HepG2 (cell line): Measurements from ENCODE around the gene DAB2. TPM values are rescaled to one million over a fixed set of nuclear protein-coding genes. Genes with fewer than 3 reads are reported as not detected.

Experiments
- ATAC-seq: fragments of 200-7000 bp; cut with Tn5 transposase; 3 replicates; pipeline ENCODE4 v1.9.1; 2020; ENCODE audit warnings: mild to moderate bottlenecking, moderate library complexity
- BruUV-seq: library from RNA; stranded (reverse); fragments of 400-500 nt; replicated peaks from 2 replicates; lab custom pipeline; 2021; lab: Mats Ljungman, UMichigan
- CTCF ChIA-PET: fragments of 300-600 bp; formaldehyde crosslinking; extraction: SDS; loops from one replicate; lab custom pipeline; 2021; ENCODE audit warnings: low total read pairs, inconsistent platforms, low intra/inter-chr PET ratio; lab: Yijun Ruan, JAX
- POLR2A ChIA-PET: fragments of 350-600 bp; sonication (Branson Sonifier 250); formaldehyde crosslinking; loops from one replicate; lab custom pipeline; 2020; ENCODE audit warnings: antibody characterized with exemption, inconsistent platforms; lab: Yijun Ruan, JAX
- DNase-seq: peaks from one replicate; pipeline ENCODE4 v3.0.0-alpha.2; 2015; ENCODE audit warnings: low spot score
- FAIRE-seq: peaks from 3 replicates; lab custom pipeline; 2011; peaks lifted over from hg19 to GRCh38; lab: Jason Lieb, UNC
- H2AFZ ChIP-seq: one replicate; pipeline ENCODE4 v1.6.1; 2011; ENCODE audit warnings: low read length, inconsistent platforms
- H3K27ac ChIP-seq: fragments of 300-600 bp; 3 replicates; pipeline ENCODE4 v1.8.0; 2011; ENCODE audit warnings: mixed run types, mild to moderate bottlenecking, mixed read lengths, low read length, inconsistent platforms; ENCODE audit not compliant: insufficient read depth; ENCODE audit errors: extremely low read length
- H3K27me3 ChIP-seq, 2 experiments: fragments of 200-600 bp in 1 of 2; 2 replicates in 1 of 2; 3 replicates in 1 of 2; pipeline versions ENCODE4 v1.6.0 to v1.8.0; 2011; ENCODE audit warnings: low read length in 2 of 2, mild to moderate bottlenecking in 2 of 2, moderate library complexity in 2 of 2, inconsistent platforms in 1 of 2; ENCODE audit not compliant: insufficient read depth in 2 of 2, control insufficient read depth in 1 of 2
- H3K36me3 ChIP-seq, 2 experiments: fragments of 200-600 bp in 1 of 2; replicated peaks in 1 of 2; 2 replicates in 1 of 2; 3 replicates in 1 of 2; pipeline versions ENCODE4 v1.5.1 to v1.8.0; 2011; ENCODE audit warnings: low read length in 2 of 2, inconsistent platforms in 1 of 2; ENCODE audit not compliant: insufficient read depth in 2 of 2, control insufficient read depth in 1 of 2
- H3K4me1 ChIP-seq: 2 replicates; pipeline ENCODE4 v1.5.1; 2012; ENCODE audit warnings: low read length, inconsistent platforms; ENCODE audit not compliant: insufficient read depth
- H3K4me2 ChIP-seq: 2 replicates; pipeline ENCODE4 v1.6.0; 2011; ENCODE audit warnings: low read depth, low read length, inconsistent platforms
- H3K4me3 ChIP-seq, 3 experiments: fragments of 200-600 bp in 1 of 3; sonication (generic), shearing (Covaris generic) in 1 of 3; replicated peaks in 1 of 3; 2 replicates each; pipeline ENCODE4 v1.5.1; 2011 to 2016; ENCODE audit warnings: low read length in 3 of 3, inconsistent platforms in 2 of 3, low read depth in 2 of 3, mild to moderate bottlenecking in 2 of 3, control low read depth in 1 of 3, mixed read lengths in 1 of 3; ENCODE audit not compliant: insufficient read depth in 1 of 3
- H3K79me2 ChIP-seq: one replicate; pipeline ENCODE4 v1.6.1; 2011; ENCODE audit warnings: low read length, inconsistent platforms; ENCODE audit not compliant: insufficient read depth
- H3K9ac ChIP-seq: 2 replicates; pipeline ENCODE4 v1.6.0; 2011; ENCODE audit warnings: mild to moderate bottlenecking, low read depth, low read length, inconsistent platforms; ENCODE audit not compliant: insufficient read depth
- H3K9me3 ChIP-seq: 2 replicates; pipeline ENCODE4 v1.5.1; 2012; ENCODE audit warnings: mild to moderate bottlenecking, low read length
- H4K20me1 ChIP-seq: 2 replicates; pipeline ENCODE4 v1.6.0; 2011; ENCODE audit warnings: inconsistent platforms, mild to moderate bottlenecking, low read length, moderate library complexity; ENCODE audit not compliant: insufficient read depth
- CEBPB ChIP-seq: IDR thresholded peaks from 2 replicates; pipeline ENCODE4 v1.6.1; 2011; ENCODE audit warnings: low read depth, low read length, improper control_type of control experiment, borderline replicate concordance
- CEBPG ChIP-seq: IDR thresholded peaks from 2 replicates; pipeline ENCODE4 v1.6.1; 2016
- EZH2 ChIP-seq: conservative IDR thresholded peaks from 2 replicates; pipeline ENCODE4 v1.6.1; 2012; ENCODE audit warnings: mild to moderate bottlenecking, low read depth, low read length, moderate library complexity
- FOSL2 ChIP-seq: sonication (generic); formaldehyde crosslinking; IDR thresholded peaks from 2 replicates; pipeline ENCODE4 v1.4.0; 2020; ENCODE audit warnings: missing genetic modification reagents
- HNF4A ChIP-seq: sonication (generic); formaldehyde crosslinking; IDR thresholded peaks from 2 replicates; pipeline ENCODE4 v1.4.0; 2020; ENCODE audit warnings: missing genetic modification reagents
- KDM3A ChIP-seq: IDR thresholded peaks from 2 replicates; pipeline ENCODE4 v1.6.1; 2018; ENCODE audit warnings: low read depth, missing compliant biosample characterization
- NFE2L2 ChIP-seq: fragments of 150-350 bp; IDR thresholded peaks from 2 replicates; pipeline ENCODE4 v1.6.1; 2014; ENCODE audit warnings: low read length
- ZFP82 ChIP-seq: sonication (generic); formaldehyde crosslinking; IDR thresholded peaks from 2 replicates; pipeline ENCODE4 v1.5.1; 2020; ENCODE audit warnings: mild to moderate bottlenecking, missing genetic modification reagents, borderline replicate concordance
- ZFP90 ChIP-seq: sonication (generic); formaldehyde crosslinking; IDR thresholded peaks from 2 replicates; pipeline ENCODE4 v1.8.0; 2022; ENCODE audit warnings: missing genetic modification reagents, mild to moderate bottlenecking, inconsistent platforms, borderline replicate concordance
- WGBS: methylation state at CpG from one replicate; pipeline ENCODE4 v1.1.6; 2017; ENCODE audit warnings: low lambda C conversion rate; 5-methylcytosine and 5-hydroxymethylcytosine counted together
- in situ Hi-C: cut with HindIII; loops from 2 replicates; pipeline ENCODE4 v1.10.0; 2017; ENCODE audit warnings: low pct_unique_long_range_greater_than_20kb; ENCODE audit not compliant: extremely low pct_ligation_motif_present
- intact Hi-C: fragments of 100-400 bp; cut with micrococcal nuclease; formaldehyde crosslinking; loops from one replicate; pipeline ENCODE4 v1.10.0; 2022; ENCODE audit not compliant: unreplicated experiment
- polyA plus RNA-seq, 8 experiments: library from polyadenylated mRNA; depleted of rRNA in 3 of 8; stranded (reverse) in 7 of 8; unstranded in 1 of 8; fragments of >200 nt; fragmentation: Illumina TruSeq in 4 of 8; extraction: Trizol in 4 of 8; gene quantifications; 2 replicates each; pipeline versions ENCODE4 v1.2.1 to v1.2.3, GENCODE V29; 2011 to 2016; ENCODE audit warnings: low read depth in 4 of 8, missing spikeins in 1 of 8, mixed read lengths in 1 of 8; ENCODE audit not compliant: insufficient read depth in 1 of 8
- total RNA-seq, 5 experiments: library from RNA; depleted of rRNA; stranded (reverse); fragments of >200 nt; fragmentation: Illumina TruSeq; extraction: Trizol; gene quantifications; 2 replicates each; pipeline ENCODE4 v1.2.3, GENCODE V29; 2016; ENCODE audit warnings: low read depth in 1 of 5
- TF ChIP-seq, protein P1 (sequence below), 2 experiments: fragments of 450-650 bp in 1 of 2; sonication (generic) in 1 of 2; formaldehyde crosslinking; IDR thresholded peaks; 2 replicates each; pipeline versions ENCODE4 v1.5.0 to v1.8.0; 2020 to 2022; ENCODE audit warnings: mild to moderate bottlenecking in 1 of 2, missing genetic modification reagents in 1 of 2
- TF ChIP-seq, protein P2 (sequence below): sonication (generic); formaldehyde crosslinking; IDR thresholded peaks from 2 replicates; pipeline ENCODE4 v1.5.0; 2020; ENCODE audit warnings: missing genetic modification reagents, mild to moderate bottlenecking, borderline replicate concordance
- TF ChIP-seq, protein P3 (sequence below): IDR thresholded peaks from 2 replicates; pipeline ENCODE4 v1.6.1; 2016; ENCODE audit warnings: missing compliant biosample characterization, missing genetic modification reagents, borderline replicate concordance

Gene DAB2
- total and polyA plus RNA-seq, 2 of the 13 experiments (the other 11 are each of a cell fraction or from before 2014, with no cell fraction given) = 6.4 to 6.5 TPM

DNA sequence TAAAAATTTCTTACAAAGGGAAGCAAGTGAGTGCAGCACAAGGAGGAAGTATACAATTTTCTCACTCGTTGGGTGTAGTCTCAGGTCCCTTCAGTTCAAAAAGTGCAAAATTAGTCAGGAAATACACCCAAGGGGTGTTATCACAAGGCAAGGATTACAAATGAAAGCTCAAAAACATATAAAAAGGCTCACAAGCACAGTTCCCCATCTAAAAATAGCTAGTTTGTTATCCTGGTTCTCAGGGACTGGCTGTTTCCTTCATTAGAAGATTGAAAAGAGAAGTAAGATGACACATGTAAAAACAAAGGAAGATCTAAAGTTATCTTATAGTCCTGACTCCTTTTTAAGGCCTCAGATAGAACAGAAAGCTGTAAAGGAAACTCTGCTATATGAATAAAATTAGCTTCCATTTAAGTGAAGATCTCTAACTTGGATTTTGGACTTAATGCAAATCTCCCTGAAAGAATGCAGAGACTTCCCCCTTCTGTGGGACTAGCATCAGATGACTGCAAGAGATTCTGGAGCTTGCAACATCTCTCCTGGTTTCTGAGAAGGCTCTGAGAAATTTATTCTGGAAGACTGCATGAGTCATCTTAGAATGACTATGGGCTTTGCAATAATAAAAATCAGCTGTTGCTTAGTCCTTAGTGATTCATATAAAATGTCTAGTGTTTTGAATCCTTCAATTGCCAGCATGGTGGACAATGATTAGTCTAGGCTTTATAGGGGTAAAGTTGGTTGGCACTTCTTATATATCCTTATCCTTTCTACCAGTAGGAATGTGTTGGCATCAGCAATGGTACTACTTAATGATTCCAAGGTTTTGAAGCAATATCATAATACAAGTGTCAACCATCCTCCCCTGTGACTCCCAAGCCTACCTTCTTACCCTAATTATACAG is 25.4 kb downstream of the DAB2 start:
- CTCF ChIA-PET = no interaction called here
- Histone ChIP-seq H3K9ac (no peak overlapping the region), H3K27ac (no peak overlapping the region), H3K9me3 (no peaks in the 10 kb centered on the region), H3K79me2 (no peaks in the 10 kb centered on the region), H3K27me3 (no peaks in the 10 kb centered on the region; a peak in 1 of 5 replicates), H3K4me2 (no peak overlapping the region), H4K20me1 (no peaks in the 10 kb centered on the region), H2AFZ (no peak overlapping the region), H3K4me1 (peaks cover 58% of the 10 kb centered on the region), H3K4me3 (no peak overlapping the region), H3K36me3 (0 out of 5 replicates have a peak, but pooled peaks cover 0 to 1% of the 10 kb centered on the region in 2 experiments)
- peak; percentile 28; the same call in 2 of the 3 replicates for ATAC-seq
- DNase-seq = peak; percentile 30
- in situ Hi-C loops = no loop called here
- 95% methylated on average over 1 of the region's 1 CpG for WGBS
- TF ChIP-seq NFE2L2 (no peak), ZFP82 (CRISPR knock-in tag) (no peak), ZFP90 (CRISPR knock-in tag) (no peak), KDM3A (no peak), FOSL2 (peak; percentile 47; the same call in 1 of the 2 replicates), HNF4A (CRISPR knock-in tag) (0 out of 2 replicates have a peak, but pooled peaks have one; percentile 12), CEBPG (CRISPR knock-in tag) (0 out of 2 replicates have a peak, but pooled peaks have one; percentile 38), EZH2 (no peak), CEBPB (peak; percentile 47; the same call in 1 of the 2 replicates)
- TF ChIP-seq, protein P1, sequence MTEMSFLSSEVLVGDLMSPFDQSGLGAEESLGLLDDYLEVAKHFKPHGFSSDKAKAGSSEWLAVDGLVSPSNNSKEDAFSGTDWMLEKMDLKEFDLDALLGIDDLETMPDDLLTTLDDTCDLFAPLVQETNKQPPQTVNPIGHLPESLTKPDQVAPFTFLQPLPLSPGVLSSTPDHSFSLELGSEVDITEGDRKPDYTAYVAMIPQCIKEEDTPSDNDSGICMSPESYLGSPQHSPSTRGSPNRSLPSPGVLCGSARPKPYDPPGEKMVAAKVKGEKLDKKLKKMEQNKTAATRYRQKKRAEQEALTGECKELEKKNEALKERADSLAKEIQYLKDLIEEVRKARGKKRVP (CRISPR knock-in tag; IDR thresholded peaks at IDR 0.05) = 0 out of 4 replicates have a peak, but pooled peaks of 1 of the 2 experiments have one; percentile 36
- TF ChIP-seq, protein P2, sequence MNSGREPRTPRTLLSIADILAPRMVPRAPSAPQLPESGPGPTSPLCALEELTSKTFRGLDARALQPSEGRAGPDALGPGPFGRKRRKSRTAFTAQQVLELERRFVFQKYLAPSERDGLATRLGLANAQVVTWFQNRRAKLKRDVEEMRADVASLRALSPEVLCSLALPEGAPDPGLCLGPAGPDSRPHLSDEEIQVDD (CRISPR knock-in tag) = no peak
- TF ChIP-seq, protein P3, sequence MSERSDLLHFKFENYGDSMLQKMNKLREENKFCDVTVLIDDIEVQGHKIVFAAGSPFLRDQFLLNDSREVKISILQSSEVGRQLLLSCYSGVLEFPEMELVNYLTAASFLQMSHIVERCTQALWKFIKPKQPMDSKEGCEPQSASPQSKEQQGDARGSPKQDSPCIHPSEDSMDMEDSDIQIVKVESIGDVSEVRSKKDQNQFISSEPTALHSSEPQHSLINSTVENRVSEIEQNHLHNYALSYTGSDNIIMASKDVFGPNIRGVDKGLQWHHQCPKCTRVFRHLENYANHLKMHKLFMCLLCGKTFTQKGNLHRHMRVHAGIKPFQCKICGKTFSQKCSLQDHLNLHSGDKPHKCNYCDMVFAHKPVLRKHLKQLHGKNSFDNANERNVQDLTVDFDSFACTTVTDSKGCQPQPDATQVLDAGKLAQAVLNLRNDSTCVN (CRISPR knock-in tag) = 0 out of 2 replicates have a peak, but pooled peaks have one; percentile 44
- POLR2A ChIA-PET = interaction anchor here (4.9 kb wide), 1 partner anchor 25 kb away, joined by 33 read pairs; the partner anchor contains the start of gene DAB2
- no TSS peak for BruUV-seq
- peak; percentile 49 for FAIRE-seq
- intact Hi-C loops = no loop called here
